K562 (cell line): ENCODE measurements around the gene NADK. TPM values are rescaled to one million over a fixed set of nuclear protein-coding genes. Genes with fewer than 3 reads are reported as not detected.

Experiments used
- DIDO1 ChIP-seq: fragments of 450-650 bp; IDR thresholded peaks from 2 replicates; pipeline ENCODE4 v1.6.1; 2016; ENCODE audit warnings: low read depth, missing biosample characterization, missing genetic modification characterization
- EZH2 ChIP-seq: IDR thresholded peaks from 2 replicates; pipeline ENCODE4 v1.6.1; 2012; ENCODE audit warnings: low read depth, mild to moderate bottlenecking, inconsistent platforms, low read length, borderline replicate concordance
- HEY1 ChIP-seq: fragments of 250-450 bp; sonication (Bioruptor Pico); IDR thresholded peaks from 2 replicates; pipeline ENCODE4 v1.5.0; 2020; ENCODE audit warnings: mild to moderate bottlenecking, moderate library complexity, borderline replicate concordance
- ILK ChIP-seq: fragments of 450-650 bp; IDR thresholded peaks from 2 replicates; pipeline ENCODE4 v1.6.1; 2016; ENCODE audit warnings: missing genetic modification characterization, low read depth, mild to moderate bottlenecking, missing compliant biosample characterization, moderate library complexity, borderline replicate concordance
- KAT8 ChIP-seq: fragments of 450-650 bp; IDR thresholded peaks from 2 replicates; pipeline ENCODE4 v1.6.1; 2016; ENCODE audit warnings: low read depth, mild to moderate bottlenecking
- LEF1 ChIP-seq: fragments of 450-650 bp; IDR thresholded peaks from 2 replicates; pipeline ENCODE4 v1.6.1; 2016; ENCODE audit warnings: mild to moderate bottlenecking
- POLR2AphosphoS5 ChIP-seq: IDR thresholded peaks from 2 replicates; pipeline ENCODE4 v1.6.1; 2011; ENCODE audit warnings: mild to moderate bottlenecking, low read depth, low read length, moderate library complexity; ENCODE audit not compliant: control insufficient read depth, insufficient read depth
- SIX5 ChIP-seq, 2 experiments: IDR thresholded peaks; 2 replicates each; pipeline ENCODE4 v1.6.1; 2011; ENCODE audit warnings: low read length in 2 of 2, borderline replicate concordance in 1 of 2, low read depth in 1 of 2, mild to moderate bottlenecking in 1 of 2, moderate library complexity in 1 of 2; ENCODE audit not compliant: insufficient read depth in 1 of 2
- SREBF2 ChIP-seq: sonication (generic); formaldehyde crosslinking; IDR thresholded peaks from 2 replicates; pipeline ENCODE4 v1.4.0; 2020; ENCODE audit warnings: mild to moderate bottlenecking, missing genetic modification reagents
- ZNF3 ChIP-seq: fragments of 250-450 bp; sonication (Bioruptor Pico); IDR thresholded peaks from 2 replicates; pipeline ENCODE4 v1.5.0; 2021; ENCODE audit warnings: mild to moderate bottlenecking, moderate library complexity
- ZNF436 ChIP-seq: fragments of 250-450, 450-650 bp; sonication (Bioruptor Pico); formaldehyde crosslinking; IDR thresholded peaks from 2 replicates; pipeline ENCODE4 v1.7.0; 2020; ENCODE audit warnings: mild to moderate bottlenecking
- ZNF551 ChIP-seq: fragments of 250-450 bp; sonication (Bioruptor Pico); IDR thresholded peaks from 2 replicates; pipeline ENCODE4 v1.5.0; 2021; ENCODE audit warnings: mild to moderate bottlenecking, moderate library complexity
- polyA plus RNA-seq, 8 experiments: library from polyadenylated mRNA; depleted of rRNA in 4 of 8; stranded (reverse) in 5 of 8; unstranded in 3 of 8; fragments of >200 nt; fragmentation: Nextera tagmentation in 2 of 8; fragmentation: Illumina TruSeq in 1 of 8; extraction: Ambion mirVana in 2 of 8; extraction: Trizol in 1 of 8; gene quantifications; 2 replicates each; pipeline versions ENCODE4 v1.2.1 to v1.2.3, GENCODE V29; 2011 to 2014; ENCODE audit warnings: inconsistent platforms in 1 of 8, missing spikeins in 1 of 8
- total RNA-seq, 7 experiments: library from RNA; depleted of rRNA in 6 of 7; stranded (reverse); fragments of >200 nt in 6 of 7; fragmentation: Illumina TruSeq in 2 of 7; extraction: Trizol in 2 of 7; gene quantifications; 2 replicates each; pipeline versions ENCODE4 v1.2.1 to v1.2.3, GENCODE V29; 2011 to 2021; ENCODE audit warnings: low replicate concordance in 1 of 7
- TF ChIP-seq, protein P1 (sequence below): sonication (generic); formaldehyde crosslinking; IDR thresholded peaks from 2 replicates; pipeline ENCODE4 v1.8.0; 2023; ENCODE audit warnings: mild to moderate bottlenecking, missing genetic modification reagents
- TF ChIP-seq, protein P2 (sequence below): sonication (generic); formaldehyde crosslinking; IDR thresholded peaks from 2 replicates; pipeline ENCODE4 v1.9.0; 2022; ENCODE audit warnings: mild to moderate bottlenecking, missing genetic modification reagents
- TF ChIP-seq, protein P3 (sequence below): fragments of 250-450 bp; sonication (Bioruptor Pico); IDR thresholded peaks from 2 replicates; pipeline ENCODE4 v1.8.0; 2021; ENCODE audit warnings: mild to moderate bottlenecking, moderate library complexity
- TF ChIP-seq, protein P4 (sequence below): fragments of 150-350 bp; conservative IDR thresholded peaks from 2 replicates; pipeline ENCODE4 v1.6.1; 2014; ENCODE audit warnings: low read length
- TF ChIP-seq, protein P5 (sequence below): IDR thresholded peaks from 2 replicates; pipeline ENCODE4 v1.6.1; 2014; ENCODE audit warnings: antibody characterized with exemption

The NADK gene
- total and polyA plus RNA-seq, 9 of the 15 experiments (the other 6 are each of a cell fraction or from before 2014, with no cell fraction given) = 1.5 to 135 (median 75.1) TPM

DNA sequence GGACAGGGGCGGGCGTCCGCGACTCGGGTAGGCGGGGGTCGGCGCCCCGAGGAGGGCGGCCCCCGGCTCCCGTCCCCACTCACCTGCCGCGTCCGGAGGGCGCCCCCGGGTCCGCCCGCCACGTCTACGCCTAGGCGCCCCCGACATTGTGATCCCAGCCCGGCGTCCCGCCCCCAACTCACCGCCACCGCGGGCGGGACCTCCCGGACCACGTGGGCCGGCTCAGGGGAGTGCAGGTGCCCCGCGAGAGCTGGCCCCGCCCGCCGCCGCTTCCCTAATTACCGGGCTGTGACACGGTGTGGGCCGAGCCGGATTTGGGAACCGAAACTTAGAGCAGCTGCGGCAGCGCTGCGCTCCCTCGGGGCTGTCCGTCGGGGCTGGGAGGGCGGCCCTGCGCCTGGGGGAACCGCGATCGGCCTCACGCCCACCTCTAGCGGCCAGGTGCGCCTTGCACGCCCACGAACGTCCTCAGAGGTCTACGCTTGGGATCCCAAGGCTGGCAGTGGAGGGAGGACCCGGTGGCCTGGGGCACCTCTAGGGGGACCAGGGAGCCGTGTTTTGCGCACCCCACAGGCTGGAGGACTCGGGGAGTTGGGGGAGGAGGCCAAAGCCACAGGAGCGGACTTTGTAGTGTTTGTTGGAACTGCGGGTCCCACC lies 521 bp upstream of the NADK start (continued):
- TF ChIP-seq, protein P1, sequence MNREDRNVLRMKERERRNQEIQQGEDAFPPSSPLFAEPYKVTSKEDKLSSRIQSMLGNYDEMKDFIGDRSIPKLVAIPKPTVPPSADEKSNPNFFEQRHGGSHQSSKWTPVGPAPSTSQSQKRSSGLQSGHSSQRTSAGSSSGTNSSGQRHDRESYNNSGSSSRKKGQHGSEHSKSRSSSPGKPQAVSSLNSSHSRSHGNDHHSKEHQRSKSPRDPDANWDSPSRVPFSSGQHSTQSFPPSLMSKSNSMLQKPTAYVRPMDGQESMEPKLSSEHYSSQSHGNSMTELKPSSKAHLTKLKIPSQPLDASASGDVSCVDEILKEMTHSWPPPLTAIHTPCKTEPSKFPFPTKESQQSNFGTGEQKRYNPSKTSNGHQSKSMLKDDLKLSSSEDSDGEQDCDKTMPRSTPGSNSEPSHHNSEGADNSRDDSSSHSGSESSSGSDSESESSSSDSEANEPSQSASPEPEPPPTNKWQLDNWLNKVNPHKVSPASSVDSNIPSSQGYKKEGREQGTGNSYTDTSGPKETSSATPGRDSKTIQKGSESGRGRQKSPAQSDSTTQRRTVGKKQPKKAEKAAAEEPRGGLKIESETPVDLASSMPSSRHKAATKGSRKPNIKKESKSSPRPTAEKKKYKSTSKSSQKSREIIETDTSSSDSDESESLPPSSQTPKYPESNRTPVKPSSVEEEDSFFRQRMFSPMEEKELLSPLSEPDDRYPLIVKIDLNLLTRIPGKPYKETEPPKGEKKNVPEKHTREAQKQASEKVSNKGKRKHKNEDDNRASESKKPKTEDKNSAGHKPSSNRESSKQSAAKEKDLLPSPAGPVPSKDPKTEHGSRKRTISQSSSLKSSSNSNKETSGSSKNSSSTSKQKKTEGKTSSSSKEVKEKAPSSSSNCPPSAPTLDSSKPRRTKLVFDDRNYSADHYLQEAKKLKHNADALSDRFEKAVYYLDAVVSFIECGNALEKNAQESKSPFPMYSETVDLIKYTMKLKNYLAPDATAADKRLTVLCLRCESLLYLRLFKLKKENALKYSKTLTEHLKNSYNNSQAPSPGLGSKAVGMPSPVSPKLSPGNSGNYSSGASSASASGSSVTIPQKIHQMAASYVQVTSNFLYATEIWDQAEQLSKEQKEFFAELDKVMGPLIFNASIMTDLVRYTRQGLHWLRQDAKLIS (CRISPR knock-in tag) = peak; percentile 82; the same call in 1 of the 2 replicates
- TF ChIP-seq EZH2 = no peak
- TF ChIP-seq ZNF551 (CRISPR knock-in tag) = no peak
- no peak for TF ChIP-seq DIDO1
- TF ChIP-seq SREBF2 (CRISPR knock-in tag) = no peak
- no peak for TF ChIP-seq KAT8
- TF ChIP-seq, protein P2, sequence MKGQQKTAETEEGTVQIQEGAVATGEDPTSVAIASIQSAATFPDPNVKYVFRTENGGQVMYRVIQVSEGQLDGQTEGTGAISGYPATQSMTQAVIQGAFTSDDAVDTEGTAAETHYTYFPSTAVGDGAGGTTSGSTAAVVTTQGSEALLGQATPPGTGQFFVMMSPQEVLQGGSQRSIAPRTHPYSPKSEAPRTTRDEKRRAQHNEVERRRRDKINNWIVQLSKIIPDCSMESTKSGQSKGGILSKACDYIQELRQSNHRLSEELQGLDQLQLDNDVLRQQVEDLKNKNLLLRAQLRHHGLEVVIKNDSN = peak; percentile 94
- TF ChIP-seq, protein P3, sequence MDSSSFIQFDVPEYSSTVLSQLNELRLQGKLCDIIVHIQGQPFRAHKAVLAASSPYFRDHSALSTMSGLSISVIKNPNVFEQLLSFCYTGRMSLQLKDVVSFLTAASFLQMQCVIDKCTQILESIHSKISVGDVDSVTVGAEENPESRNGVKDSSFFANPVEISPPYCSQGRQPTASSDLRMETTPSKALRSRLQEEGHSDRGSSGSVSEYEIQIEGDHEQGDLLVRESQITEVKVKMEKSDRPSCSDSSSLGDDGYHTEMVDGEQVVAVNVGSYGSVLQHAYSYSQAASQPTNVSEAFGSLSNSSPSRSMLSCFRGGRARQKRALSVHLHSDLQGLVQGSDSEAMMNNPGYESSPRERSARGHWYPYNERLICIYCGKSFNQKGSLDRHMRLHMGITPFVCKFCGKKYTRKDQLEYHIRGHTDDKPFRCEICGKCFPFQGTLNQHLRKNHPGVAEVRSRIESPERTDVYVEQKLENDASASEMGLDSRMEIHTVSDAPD = no peak
- no peak for TF ChIP-seq HEY1
- TF ChIP-seq SIX5 (IDR thresholded peaks at IDR 0.05; ENCODE audit: borderline replicate concordance in 1 of 2, insufficient read depth in 1 of 2, low read depth in 1 of 2, low read length in 2 of 2) = no peak
- no peak for TF ChIP-seq LEF1
- TF ChIP-seq POLR2AphosphoS5 = 0 out of 2 replicates have a peak, but pooled peaks have one; percentile 15
- no peak for TF ChIP-seq ZNF436 (CRISPR knock-in tag)
- TF ChIP-seq ILK = no peak
- TF ChIP-seq, protein P4, sequence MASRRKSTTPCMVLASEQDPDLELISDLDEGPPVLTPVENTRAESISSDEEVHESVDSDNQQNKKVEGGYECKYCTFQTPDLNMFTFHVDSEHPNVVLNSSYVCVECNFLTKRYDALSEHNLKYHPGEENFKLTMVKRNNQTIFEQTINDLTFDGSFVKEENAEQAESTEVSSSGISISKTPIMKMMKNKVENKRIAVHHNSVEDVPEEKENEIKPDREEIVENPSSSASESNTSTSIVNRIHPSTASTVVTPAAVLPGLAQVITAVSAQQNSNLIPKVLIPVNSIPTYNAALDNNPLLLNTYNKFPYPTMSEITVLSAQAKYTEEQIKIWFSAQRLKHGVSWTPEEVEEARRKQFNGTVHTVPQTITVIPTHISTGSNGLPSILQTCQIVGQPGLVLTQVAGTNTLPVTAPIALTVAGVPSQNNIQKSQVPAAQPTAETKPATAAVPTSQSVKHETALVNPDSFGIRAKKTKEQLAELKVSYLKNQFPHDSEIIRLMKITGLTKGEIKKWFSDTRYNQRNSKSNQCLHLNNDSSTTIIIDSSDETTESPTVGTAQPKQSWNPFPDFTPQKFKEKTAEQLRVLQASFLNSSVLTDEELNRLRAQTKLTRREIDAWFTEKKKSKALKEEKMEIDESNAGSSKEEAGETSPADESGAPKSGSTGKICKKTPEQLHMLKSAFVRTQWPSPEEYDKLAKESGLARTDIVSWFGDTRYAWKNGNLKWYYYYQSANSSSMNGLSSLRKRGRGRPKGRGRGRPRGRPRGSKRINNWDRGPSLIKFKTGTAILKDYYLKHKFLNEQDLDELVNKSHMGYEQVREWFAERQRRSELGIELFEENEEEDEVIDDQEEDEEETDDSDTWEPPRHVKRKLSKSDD = no peak
- TF ChIP-seq, protein P5, sequence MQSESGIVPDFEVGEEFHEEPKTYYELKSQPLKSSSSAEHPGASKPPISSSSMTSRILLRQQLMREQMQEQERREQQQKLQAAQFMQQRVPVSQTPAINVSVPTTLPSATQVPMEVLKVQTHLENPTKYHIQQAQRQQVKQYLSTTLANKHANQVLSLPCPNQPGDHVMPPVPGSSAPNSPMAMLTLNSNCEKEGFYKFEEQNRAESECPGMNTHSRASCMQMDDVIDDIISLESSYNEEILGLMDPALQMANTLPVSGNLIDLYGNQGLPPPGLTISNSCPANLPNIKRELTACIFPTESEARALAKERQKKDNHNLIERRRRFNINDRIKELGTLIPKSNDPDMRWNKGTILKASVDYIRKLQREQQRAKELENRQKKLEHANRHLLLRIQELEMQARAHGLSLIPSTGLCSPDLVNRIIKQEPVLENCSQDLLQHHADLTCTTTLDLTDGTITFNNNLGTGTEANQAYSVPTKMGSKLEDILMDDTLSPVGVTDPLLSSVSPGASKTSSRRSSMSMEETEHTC = peak; percentile 19; the same call in 1 of the 2 replicates
- no peak for TF ChIP-seq ZNF3
